Progenitor cell of endocrine pancreas (in vitro differentiated cells): ENCODE measurements around the gene DGKI. TPM values are rescaled to one million over a fixed set of nuclear protein-coding genes. Genes with fewer than 3 reads are reported as not detected.
A peak's percentile ranks its signal among the peaks of the same experiment; 100 is the strongest.

ENCODE experiments used
- DNase-seq: peaks from one replicate; pipeline ENCODE4 v3.0.0; 2021; ENCODE audit warnings: low spot score; ENCODE audit not compliant: unreplicated experiment
- H3K27ac Mint-ChIP-seq: 2 replicates; pipeline ENCODE4 v1.8.0; 2021; ENCODE audit warnings: mild to moderate bottlenecking, moderate library complexity, mixed read lengths
- H3K27me3 Mint-ChIP-seq: 2 replicates; pipeline ENCODE4 v1.8.0; 2021; ENCODE audit warnings: mixed read lengths
- H3K36me3 Mint-ChIP-seq: 2 replicates; pipeline ENCODE4 v1.8.0; 2022; ENCODE audit warnings: mixed read lengths; ENCODE audit not compliant: insufficient read depth
- H3K4me1 Mint-ChIP-seq: 2 replicates; pipeline ENCODE4 v1.8.0; 2021; ENCODE audit warnings: low read depth, mixed read lengths
- H3K4me3 Mint-ChIP-seq: 2 replicates; pipeline ENCODE4 v1.8.0; 2021; ENCODE audit warnings: low read depth, mild to moderate bottlenecking, moderate library complexity, mixed read lengths
- H3K9me3 Mint-ChIP-seq: 2 replicates; pipeline ENCODE4 v1.8.0; 2021; ENCODE audit warnings: low read depth, mixed read lengths
- total RNA-seq: library from RNA; stranded (reverse); gene quantifications from 2 replicates; pipeline ENCODE4 v1.2.1, GENCODE V29; 2021
- TF ChIP-seq, protein P1 (sequence below): fragments of 200-600 bp; sonication (generic); IDR thresholded peaks from one replicate; pipeline ENCODE4 v1.5.0; 2021; ENCODE audit warnings: antibody characterized with exemption, mild to moderate bottlenecking; ENCODE audit not compliant: unreplicated experiment

Gene DGKI
- total RNA-seq, 1 donor from 2014 or later, result 0.41 TPM

- no peak overlapping the region for H3K27ac Mint-ChIP-seq
- H3K36me3 Mint-ChIP-seq, result peaks cover 32% of the 10 kb centered on the region
- no peak overlapping the region for H3K4me3 Mint-ChIP-seq
- H3K9me3 Mint-ChIP-seq, result no peaks in the 10 kb centered on the region
- peaks cover 10% of the 10 kb centered on the region for H3K4me1 Mint-ChIP-seq
- DNase-seq, result no peak
- H3K27me3 Mint-ChIP-seq, result no peaks in the 10 kb centered on the region
- TF ChIP-seq, protein P1, sequence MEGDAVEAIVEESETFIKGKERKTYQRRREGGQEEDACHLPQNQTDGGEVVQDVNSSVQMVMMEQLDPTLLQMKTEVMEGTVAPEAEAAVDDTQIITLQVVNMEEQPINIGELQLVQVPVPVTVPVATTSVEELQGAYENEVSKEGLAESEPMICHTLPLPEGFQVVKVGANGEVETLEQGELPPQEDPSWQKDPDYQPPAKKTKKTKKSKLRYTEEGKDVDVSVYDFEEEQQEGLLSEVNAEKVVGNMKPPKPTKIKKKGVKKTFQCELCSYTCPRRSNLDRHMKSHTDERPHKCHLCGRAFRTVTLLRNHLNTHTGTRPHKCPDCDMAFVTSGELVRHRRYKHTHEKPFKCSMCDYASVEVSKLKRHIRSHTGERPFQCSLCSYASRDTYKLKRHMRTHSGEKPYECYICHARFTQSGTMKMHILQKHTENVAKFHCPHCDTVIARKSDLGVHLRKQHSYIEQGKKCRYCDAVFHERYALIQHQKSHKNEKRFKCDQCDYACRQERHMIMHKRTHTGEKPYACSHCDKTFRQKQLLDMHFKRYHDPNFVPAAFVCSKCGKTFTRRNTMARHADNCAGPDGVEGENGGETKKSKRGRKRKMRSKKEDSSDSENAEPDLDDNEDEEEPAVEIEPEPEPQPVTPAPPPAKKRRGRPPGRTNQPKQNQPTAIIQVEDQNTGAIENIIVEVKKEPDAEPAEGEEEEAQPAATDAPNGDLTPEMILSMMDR, result no peak
Observed at GRCh38 chr7:137890449-137890921, 43.7 kb upstream of the DGKI start.

DNA sequence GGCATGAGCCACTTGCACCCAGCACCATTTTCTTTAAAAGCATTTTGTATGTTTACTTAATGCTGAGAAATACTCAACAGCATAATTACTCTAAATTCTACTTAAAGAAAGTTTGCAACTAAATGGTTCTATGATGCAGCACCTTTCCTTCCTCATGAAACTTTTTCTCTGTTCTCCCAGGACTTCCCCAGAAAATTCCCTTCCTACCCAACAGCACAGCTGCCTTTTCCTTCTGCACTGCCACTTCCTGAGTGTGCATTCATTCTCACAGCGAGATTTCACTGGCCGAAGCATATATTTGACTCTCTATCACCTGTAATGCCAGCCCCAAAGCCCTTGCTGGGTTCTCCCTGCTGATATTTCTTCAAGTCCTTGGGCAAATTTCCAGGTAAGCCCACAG is 41.5 kb upstream of the DGKI start:
- no peak for DNase-seq
- Mint-ChIP-seq H3K9me3 (no peaks in the 10 kb centered on the region), H3K4me1 (peaks cover 10% of the 10 kb centered on the region), H3K36me3 (peaks cover 27% of the 10 kb centered on the region), H3K27me3 (no peaks in the 10 kb centered on the region), H3K27ac (peak overlapping the region; percentile 29), H3K4me3 (no peak overlapping the region)
- TF ChIP-seq, protein P1, result no peak

DNA sequence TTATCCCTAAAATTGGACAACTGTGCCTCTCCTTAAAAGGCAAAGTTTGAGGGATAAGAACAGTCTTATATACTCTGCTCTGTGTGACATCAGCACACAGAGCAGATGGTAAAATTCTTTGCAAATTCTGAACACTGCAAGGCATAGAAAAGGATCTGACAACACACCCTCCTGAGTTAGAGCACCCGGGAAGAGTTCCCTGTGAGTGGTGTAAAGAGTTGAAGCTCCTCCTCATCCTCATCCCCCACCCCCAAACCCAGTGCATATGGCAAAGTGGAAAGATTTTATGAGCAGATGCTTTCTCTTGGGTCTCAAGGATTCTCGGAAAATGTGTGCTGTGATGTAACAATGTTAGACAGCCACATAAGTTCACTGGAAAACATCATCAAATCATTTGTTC is 40.0 kb upstream of the DGKI start:
- H3K27ac Mint-ChIP-seq, result no peak overlapping the region

GRCh38 chr7:137886281-137886680 is 39.5 kb upstream of the DGKI start:
- H3K4me3 Mint-ChIP-seq, result no peak overlapping the region
- peaks cover 41% of the 10 kb centered on the region for H3K36me3 Mint-ChIP-seq
- H3K27me3 Mint-ChIP-seq, result no peaks in the 10 kb centered on the region
- peak overlapping the region; percentile 46 for H3K27ac Mint-ChIP-seq
- TF ChIP-seq, protein P1, result no peak
- H3K9me3 Mint-ChIP-seq, result no peaks in the 10 kb centered on the region
- no peak for DNase-seq
- peaks cover 10% of the 10 kb centered on the region for H3K4me1 Mint-ChIP-seq

More for the DNA sequence above, 40.0 kb upstream of the DGKI start:
- TF ChIP-seq, protein P1, result no peak
- Mint-ChIP-seq H3K9me3 (no peaks in the 10 kb centered on the region), H3K36me3 (peaks cover 37% of the 10 kb centered on the region), H3K4me1 (peaks cover 10% of the 10 kb centered on the region), H3K4me3 (no peak overlapping the region), H3K27me3 (no peaks in the 10 kb centered on the region)
- DNase-seq, result no peak

GRCh38 chr7:137885678-137886077 is 38.9 kb upstream of the DGKI start:
- H3K4me3 Mint-ChIP-seq, result no peak overlapping the region
- TF ChIP-seq, protein P1, result no peak
- peaks cover 10% of the 10 kb centered on the region for H3K4me1 Mint-ChIP-seq
- H3K9me3 Mint-ChIP-seq, result no peaks in the 10 kb centered on the region
- H3K27me3 Mint-ChIP-seq, result no peaks in the 10 kb centered on the region
- H3K36me3 Mint-ChIP-seq, result peaks cover 38% of the 10 kb centered on the region
- no peak for DNase-seq
- peak overlapping the region; percentile 46 for H3K27ac Mint-ChIP-seq
